HepG2 (cell line): ENCODE measurements around the gene UBE2N. TPM values are rescaled to one million over a fixed set of nuclear protein-coding genes. Genes with fewer than 3 reads are reported as not detected.

Experiments used
- ATF7 ChIP-seq, 2 experiments: fragments of 450-650 bp in 1 of 2; sonication (generic) in 1 of 2; formaldehyde crosslinking in 1 of 2; IDR thresholded peaks; 2 replicates each; pipeline versions ENCODE4 v1.4.0 to v1.6.1; 2016 to 2020; ENCODE audit warnings: antibody characterized with exemption in 1 of 2, mild to moderate bottlenecking in 1 of 2, missing genetic modification reagents in 1 of 2
- BCL3 ChIP-seq: sonication (generic); formaldehyde crosslinking; IDR thresholded peaks from 2 replicates; pipeline ENCODE4 v1.5.1; 2020; ENCODE audit warnings: mild to moderate bottlenecking, missing genetic modification reagents, moderate library complexity
- BRF2 ChIP-seq: sonication (generic); formaldehyde crosslinking; IDR thresholded peaks from 2 replicates; pipeline ENCODE4 v1.8.1; 2022; ENCODE audit warnings: mild to moderate bottlenecking, missing genetic modification reagents
- CHCHD3 ChIP-seq: sonication (generic); formaldehyde crosslinking; IDR thresholded peaks from 2 replicates; pipeline ENCODE4 v1.8.0; 2022; ENCODE audit warnings: mild to moderate bottlenecking, missing genetic modification reagents, moderate library complexity
- CREM ChIP-seq, 2 experiments: sonication (generic) in 1 of 2; formaldehyde crosslinking in 1 of 2; IDR thresholded peaks; 2 replicates each; pipeline versions ENCODE4 v1.4.0 to v1.6.1; 2016 to 2020; ENCODE audit warnings: antibody characterized with exemption in 1 of 2, mild to moderate bottlenecking in 1 of 2, missing genetic modification reagents in 1 of 2
- DNMT1 ChIP-seq: sonication (generic); formaldehyde crosslinking; IDR thresholded peaks from 2 replicates; pipeline ENCODE4 v1.5.1; 2020; ENCODE audit warnings: mild to moderate bottlenecking, missing genetic modification reagents
- ELF1 ChIP-seq: sonication (generic); formaldehyde crosslinking; IDR thresholded peaks from 2 replicates; pipeline ENCODE4 v1.4.0; 2020; ENCODE audit warnings: missing genetic modification reagents
- GLI4 ChIP-seq: sonication (generic); formaldehyde crosslinking; IDR thresholded peaks from 2 replicates; pipeline ENCODE4 v1.5.1; 2020; ENCODE audit warnings: missing genetic modification reagents, mild to moderate bottlenecking, moderate library complexity, borderline replicate concordance
- KDM2A ChIP-seq: sonication (generic); formaldehyde crosslinking; IDR thresholded peaks from 2 replicates; pipeline ENCODE4 v1.4.0; 2020; ENCODE audit warnings: low read depth, missing genetic modification reagents, borderline replicate concordance
- MAZ ChIP-seq, 2 experiments: sonication (generic) in 1 of 2; formaldehyde crosslinking in 1 of 2; IDR thresholded peaks; 2 replicates each; pipeline versions ENCODE4 v1.5.0 to v1.6.1; 2012 to 2020; ENCODE audit warnings: low read depth in 2 of 2, mild to moderate bottlenecking in 2 of 2, borderline replicate concordance in 1 of 2, improper control_type of control experiment in 1 of 2, low read length in 1 of 2, missing genetic modification reagents in 1 of 2, moderate library complexity in 1 of 2
- MED8 ChIP-seq: sonication (generic); formaldehyde crosslinking; IDR thresholded peaks from 2 replicates; pipeline ENCODE4 v1.8.1; 2023; ENCODE audit warnings: mild to moderate bottlenecking, missing genetic modification reagents; ENCODE audit not compliant: insufficient replicate concordance
- NFE2L1 ChIP-seq: sonication (generic); formaldehyde crosslinking; IDR thresholded peaks from 2 replicates; pipeline ENCODE4 v1.4.0; 2020; ENCODE audit warnings: missing genetic modification reagents, mild to moderate bottlenecking, borderline replicate concordance
- ONECUT2 ChIP-seq: sonication (generic); formaldehyde crosslinking; IDR thresholded peaks from 2 replicates; pipeline ENCODE4 v1.4.0; 2020; ENCODE audit warnings: missing genetic modification reagents
- PHF8 ChIP-seq: sonication (generic); formaldehyde crosslinking; IDR thresholded peaks from 2 replicates; pipeline ENCODE4 v1.5.0; 2020; ENCODE audit warnings: missing genetic modification reagents
- SIN3B ChIP-seq: fragments of 150-350 bp; IDR thresholded peaks from 2 replicates; pipeline ENCODE4 v1.6.1; 2014; ENCODE audit warnings: low read length
- TAF15 ChIP-seq: fragments of 200-400 bp; formaldehyde crosslinking; IDR thresholded peaks from one replicate; pipeline ENCODE4 v1.6.1; 2018; ENCODE audit warnings: mild to moderate bottlenecking, low read depth, low read length; ENCODE audit not compliant: poor library complexity, severe bottlenecking
- THAP11 ChIP-seq: IDR thresholded peaks from 2 replicates; pipeline ENCODE4 v1.6.1; 2016; ENCODE audit warnings: missing biosample characterization, missing genetic modification reagents
- TSC22D2 ChIP-seq: sonication (generic); formaldehyde crosslinking; IDR thresholded peaks from 2 replicates; pipeline ENCODE4 v1.5.1; 2020; ENCODE audit warnings: missing genetic modification reagents, mild to moderate bottlenecking, borderline replicate concordance
- YEATS2 ChIP-seq: sonication (generic); formaldehyde crosslinking; IDR thresholded peaks from 2 replicates; pipeline ENCODE4 v1.4.0; 2020; ENCODE audit warnings: missing genetic modification reagents, borderline replicate concordance
- YEATS4 ChIP-seq: sonication (generic); formaldehyde crosslinking; IDR thresholded peaks from 2 replicates; pipeline ENCODE4 v1.4.0; 2020; ENCODE audit warnings: missing genetic modification reagents, borderline replicate concordance
- ZNF331 ChIP-seq: sonication (generic); formaldehyde crosslinking; IDR thresholded peaks from 2 replicates; pipeline ENCODE4 v1.4.0; 2020; ENCODE audit warnings: missing genetic modification reagents
- ZNF496 ChIP-seq: sonication (generic); formaldehyde crosslinking; IDR thresholded peaks from 2 replicates; pipeline ENCODE4 v1.8.1; 2023; ENCODE audit warnings: mild to moderate bottlenecking, moderate library complexity, missing genetic modification reagents; ENCODE audit not compliant: insufficient replicate concordance
- ZNF598 ChIP-seq: sonication (generic); formaldehyde crosslinking; IDR thresholded peaks from 2 replicates; pipeline ENCODE4 v1.5.1; 2020; ENCODE audit warnings: mild to moderate bottlenecking, missing genetic modification reagents, borderline replicate concordance
- ZNF607 ChIP-seq: sonication (generic); formaldehyde crosslinking; IDR thresholded peaks from 2 replicates; pipeline ENCODE4 v1.5.1; 2020; ENCODE audit warnings: missing genetic modification reagents, mild to moderate bottlenecking, borderline replicate concordance
- ZNF75D ChIP-seq: sonication (generic); formaldehyde crosslinking; IDR thresholded peaks from 2 replicates; pipeline ENCODE4 v1.8.1; 2023; ENCODE audit warnings: missing genetic modification reagents, mild to moderate bottlenecking, borderline replicate concordance
- polyA plus RNA-seq, 8 experiments: library from polyadenylated mRNA; depleted of rRNA in 3 of 8; stranded (reverse) in 7 of 8; unstranded in 1 of 8; fragments of >200 nt; fragmentation: Illumina TruSeq in 4 of 8; extraction: Trizol in 4 of 8; gene quantifications; 2 replicates each; pipeline versions ENCODE4 v1.2.1 to v1.2.3, GENCODE V29; 2011 to 2016; ENCODE audit warnings: low read depth in 4 of 8, missing spikeins in 1 of 8, mixed read lengths in 1 of 8; ENCODE audit not compliant: insufficient read depth in 1 of 8
- total RNA-seq, 5 experiments: library from RNA; depleted of rRNA; stranded (reverse); fragments of >200 nt; fragmentation: Illumina TruSeq; extraction: Trizol; gene quantifications; 2 replicates each; pipeline ENCODE4 v1.2.3, GENCODE V29; 2016; ENCODE audit warnings: low read depth in 1 of 5
- TF ChIP-seq, protein P1 (sequence below): sonication (generic); formaldehyde crosslinking; IDR thresholded peaks from 2 replicates; pipeline ENCODE4 v1.5.0; 2020; ENCODE audit warnings: missing genetic modification reagents

UBE2N gene
- total and polyA plus RNA-seq, 2 of the 13 experiments (the other 11 are each of a cell fraction or from before 2014, with no cell fraction given): 188 to 197 TPM

DNA sequence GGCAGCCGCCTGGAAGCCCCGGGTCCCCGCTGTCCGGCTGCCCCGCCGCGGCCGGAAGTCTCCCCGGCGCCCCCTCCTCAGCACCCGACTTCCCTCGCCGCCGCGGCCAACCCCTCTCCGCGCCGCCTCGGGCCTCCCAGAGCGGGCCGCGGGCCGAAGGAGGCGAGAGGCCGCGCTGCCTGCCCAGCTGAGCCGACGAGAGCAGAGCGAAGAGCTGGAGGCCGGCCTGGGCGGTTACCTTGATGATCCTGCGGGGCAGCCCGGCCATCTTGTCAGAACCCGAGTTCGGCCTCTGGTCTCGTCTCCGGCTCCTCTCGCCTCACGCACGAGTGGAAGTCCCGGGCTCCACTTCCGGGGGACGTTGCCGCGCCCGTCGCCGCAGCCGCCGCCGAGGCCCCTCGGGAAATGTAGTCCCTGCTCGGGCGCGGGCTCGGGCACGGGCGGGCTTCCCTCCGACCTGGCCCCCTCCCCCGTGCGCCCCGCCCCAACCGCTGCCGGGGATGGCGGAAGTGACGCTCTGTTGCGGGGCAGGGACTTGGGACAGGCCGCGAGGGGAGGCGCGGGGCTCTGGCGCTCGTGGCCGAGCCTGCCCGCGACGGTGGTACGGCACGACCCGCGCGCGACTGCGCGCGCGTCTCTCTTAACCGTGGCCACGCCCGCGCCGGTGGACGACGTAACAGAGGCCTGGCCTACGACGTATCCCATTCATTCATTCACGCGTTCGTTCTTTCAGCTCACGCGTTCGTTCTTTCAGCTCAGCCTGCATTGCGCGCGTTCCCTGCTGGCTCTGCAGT is at the start of gene UBE2N (continued):
- peak; percentile 71; the same call in 1 of the 2 replicates for TF ChIP-seq CHCHD3 (CRISPR knock-in tag)
- TF ChIP-seq TSC22D2 (CRISPR knock-in tag): peak; percentile 45; the same call in 1 of the 2 replicates
- TF ChIP-seq DNMT1 (CRISPR knock-in tag): peak; percentile 89
- peak; percentile 88 for TF ChIP-seq PHF8 (CRISPR knock-in tag)
- TF ChIP-seq YEATS2: peak; percentile 83; the same call in 1 of the 2 replicates
- 0 out of 2 replicates have a peak, but pooled peaks have one; percentile 7 for TF ChIP-seq GLI4 (CRISPR knock-in tag)
- TF ChIP-seq ZNF598 (CRISPR knock-in tag): peak; percentile 85; the same call in 1 of the 2 replicates
- no peak for TF ChIP-seq ONECUT2 (CRISPR knock-in tag)
- TF ChIP-seq SIN3B: no peak
- TF ChIP-seq, protein P1, sequence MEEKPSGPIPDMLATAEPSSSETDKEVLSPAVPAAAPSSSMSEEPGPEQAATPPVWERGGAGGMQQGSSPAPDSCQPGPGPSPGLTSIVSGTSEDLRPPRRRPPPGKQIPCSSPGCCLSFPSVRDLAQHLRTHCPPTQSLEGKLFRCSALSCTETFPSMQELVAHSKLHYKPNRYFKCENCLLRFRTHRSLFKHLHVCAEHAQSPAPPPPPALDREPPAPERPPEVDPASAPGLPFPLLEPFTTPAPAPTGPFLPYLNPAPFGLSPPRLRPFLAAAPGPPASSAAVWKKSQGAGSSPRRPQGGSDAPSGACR (CRISPR knock-in tag): peak; percentile 75; the same call in 1 of the 2 replicates
- peak; percentile 47 for TF ChIP-seq CREM (IDR thresholded peaks at IDR 0.05)
- TF ChIP-seq CREM (CRISPR knock-in tag; IDR thresholded peaks at IDR 0.05): no peak
- peak; percentile 78; the same call in 1 of the 2 replicates for TF ChIP-seq NFE2L1
- TF ChIP-seq KDM2A: peak; percentile 64
- TF ChIP-seq BRF2 (CRISPR knock-in tag): peak; percentile 6; the same call in 1 of the 2 replicates
- TF ChIP-seq MAZ (IDR thresholded peaks at IDR 0.05; ENCODE audit: borderline replicate concordance, low read depth, low read length): peak; percentile 93
- no peak for TF ChIP-seq MAZ (CRISPR knock-in tag; IDR thresholded peaks at IDR 0.05; ENCODE audit: low read depth)
- peak; percentile 31; the same call in 1 of the 2 replicates for TF ChIP-seq ZNF331 (CRISPR knock-in tag)
- peak; percentile 86 for TF ChIP-seq ELF1 (CRISPR knock-in tag)
- TF ChIP-seq ATF7 (IDR thresholded peaks at IDR 0.05): no peak
- TF ChIP-seq ATF7 (CRISPR knock-in tag; IDR thresholded peaks at IDR 0.05): peak; percentile 81
- TF ChIP-seq YEATS4 (CRISPR knock-in tag): peak; percentile 95
- no peak for TF ChIP-seq ZNF496 (CRISPR knock-in tag)
- peak; percentile 41 for TF ChIP-seq MED8 (CRISPR knock-in tag)
- peak; percentile 81; the same call in 1 of the 2 replicates for TF ChIP-seq BCL3 (CRISPR knock-in tag)
- TF ChIP-seq THAP11 (CRISPR knock-in tag): peak; percentile 99
- peak; percentile 80 for TF ChIP-seq ZNF607 (CRISPR knock-in tag)
- peak; percentile 35 for TF ChIP-seq TAF15
- no peak for TF ChIP-seq ZNF75D (CRISPR knock-in tag)
